Measurements from ENCODE around the gene NT5DC3. TPM values are rescaled to one million over a fixed set of nuclear protein-coding genes. Genes with fewer than 3 reads are reported as not detected.

The NT5DC3 gene
- total and polyA plus RNA-seq, 4 donors = 3.6 to 104 (median 26.2) TPM

DNA sequence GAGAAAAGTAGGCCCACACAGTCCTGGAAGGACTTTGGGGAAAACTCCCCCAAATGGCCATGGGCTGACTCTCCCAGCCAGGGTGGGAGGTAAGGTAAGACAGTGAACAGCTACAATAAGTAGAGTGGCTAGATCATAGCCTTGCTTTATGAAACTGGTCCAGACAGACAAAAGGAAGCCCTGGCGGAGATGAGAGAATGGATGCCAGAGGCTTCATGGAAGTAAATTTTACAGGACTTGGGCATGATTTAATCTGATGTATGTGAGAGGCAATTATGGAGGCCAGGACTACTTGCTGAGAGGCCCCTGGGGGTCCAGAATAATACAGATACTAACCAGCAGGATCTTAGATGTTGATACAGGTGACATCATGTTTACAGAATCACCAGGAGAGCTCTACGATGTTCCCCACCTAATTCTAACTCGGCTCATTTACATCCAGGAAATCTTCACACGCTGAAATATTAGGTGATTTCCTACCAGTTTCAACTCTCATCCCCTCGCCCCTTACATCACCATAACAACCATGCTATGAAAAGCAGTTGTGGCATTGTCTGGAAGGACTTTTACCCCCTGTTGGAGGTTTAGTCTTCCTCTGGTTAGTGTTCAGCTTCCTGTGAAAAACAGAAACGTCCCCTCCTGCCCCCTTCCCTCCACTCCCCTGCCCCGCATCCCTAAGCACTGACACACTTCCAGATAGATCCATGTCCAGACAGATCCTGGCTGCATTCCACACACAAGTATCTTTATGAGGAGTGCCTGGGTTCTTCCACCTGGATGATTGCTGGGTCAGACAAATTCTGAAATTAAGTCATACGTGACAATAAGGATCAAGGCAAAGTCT is 39.5 kb upstream of the NT5DC3 start:
- 62 to 72% methylated on average over 8 of the region's 8 CpGs for WGBS, 2 donors

DNA sequence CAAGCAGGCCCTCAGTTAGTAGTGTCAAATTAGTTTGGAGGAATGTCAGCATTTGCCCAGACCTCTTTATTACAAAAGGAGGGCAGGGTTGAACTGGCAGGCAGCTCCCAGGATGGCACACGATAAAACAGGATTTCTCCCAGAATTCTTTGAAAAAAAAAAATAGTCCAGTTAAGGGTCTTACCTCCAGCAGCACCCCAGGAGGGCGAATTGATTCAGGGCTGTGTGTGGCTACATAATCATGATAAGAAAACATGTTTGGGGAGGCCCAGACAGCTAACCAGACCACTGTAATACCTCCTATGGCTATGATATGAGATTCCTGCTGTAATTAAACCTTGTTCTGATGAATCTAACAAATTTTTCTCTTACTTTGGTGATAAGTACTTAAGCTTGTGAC is 38.8 kb upstream of the NT5DC3 start:
- Histone ChIP-seq H3K36me3 (ENCODE audit: control insufficient read depth in 1 of 2, insufficient read depth in 2 of 2, low read length in 1 of 2) (no peaks in the 10 kb centered on the region), H3K27me3 (ENCODE audit: control insufficient read depth in 1 of 2, insufficient read depth in 2 of 2, low read length in 1 of 2) (no peaks in the 10 kb centered on the region), H3K4me3 (ENCODE audit: low read length in 2 of 2) (no peak overlapping the region), H3K9me3 (ENCODE audit: control insufficient read depth, low read length) (no peaks in the 10 kb centered on the region), H3K4me1 (ENCODE audit: control insufficient read depth in 1 of 2, insufficient read depth in 2 of 2, low read length in 2 of 2) (no peaks in the 10 kb centered on the region), H3K27ac (ENCODE audit: low read depth in 1 of 2, low read length in 2 of 2) (no peak overlapping the region)
- no peak for ATAC-seq (ENCODE audit: low FRiP score)
- no peak for DNase-seq
- intact Hi-C loops (cut with DNase I) = loop anchor here (2.0 to 10.0 kb wide), 6 partner anchors 47 to 305 kb away; partner anchors contain the start of gene HSP90B1 (in 1 of the 2)
- WGBS, 2 donors = 80 to 91% methylated on average over 2 of the region's 2 CpGs

More for the DNA sequence above, 39.5 kb upstream of the NT5DC3 start:
- no peaks in the 10 kb centered on the region for H3K36me3 ChIP-seq (ENCODE audit: control insufficient read depth in 1 of 2, insufficient read depth in 2 of 2, low read length in 1 of 2)
- no peak for ATAC-seq (ENCODE audit: low FRiP score)
- no peaks in the 10 kb centered on the region for H3K9me3 ChIP-seq (ENCODE audit: control insufficient read depth, low read length)
- H3K27me3 ChIP-seq (ENCODE audit: control insufficient read depth in 1 of 2, insufficient read depth in 2 of 2, low read length in 1 of 2) = no peaks in the 10 kb centered on the region
- no peak for DNase-seq
- intact Hi-C loops (cut with DNase I) = loop anchor here (5.0 to 10.0 kb wide), 2 partner anchors 47 to 54 kb away; partner anchors contain the start of gene HSP90B1 (in 1 of the 2)
- H3K27ac ChIP-seq (ENCODE audit: low read depth in 1 of 2, low read length in 2 of 2) = no peak overlapping the region
- no peaks in the 10 kb centered on the region for H3K4me1 ChIP-seq (ENCODE audit: control insufficient read depth in 1 of 2, insufficient read depth in 2 of 2, low read length in 2 of 2)
- no peak overlapping the region for H3K4me3 ChIP-seq (ENCODE audit: low read length in 2 of 2)

GRCh38 chr12:103879048-103879692 is 38.1 kb upstream of the NT5DC3 start:
- Histone ChIP-seq H3K27ac (ENCODE audit: low read depth in 1 of 2, low read length in 2 of 2) (no peak overlapping the region), H3K27me3 (ENCODE audit: control insufficient read depth in 1 of 2, insufficient read depth in 2 of 2, low read length in 1 of 2) (no peaks in the 10 kb centered on the region), H3K36me3 (ENCODE audit: control insufficient read depth in 1 of 2, insufficient read depth in 2 of 2, low read length in 1 of 2) (no peaks in the 10 kb centered on the region), H3K4me1 (ENCODE audit: control insufficient read depth in 1 of 2, insufficient read depth in 2 of 2, low read length in 2 of 2) (no peaks in the 10 kb centered on the region), H3K9me3 (ENCODE audit: control insufficient read depth, low read length) (no peaks in the 10 kb centered on the region), H3K4me3 (ENCODE audit: low read length in 2 of 2) (no peak overlapping the region)
- WGBS, 2 donors = 91 to 93% methylated on average over 9 of the region's 9 CpGs
- ATAC-seq (ENCODE audit: low FRiP score) = no peak
- no peak for DNase-seq
- intact Hi-C loops (cut with DNase I) = loop anchor here (2.0 to 10.0 kb wide), 4 partner anchors 107 to 304 kb away; no protein-coding TSS in a partner anchor

DNA sequence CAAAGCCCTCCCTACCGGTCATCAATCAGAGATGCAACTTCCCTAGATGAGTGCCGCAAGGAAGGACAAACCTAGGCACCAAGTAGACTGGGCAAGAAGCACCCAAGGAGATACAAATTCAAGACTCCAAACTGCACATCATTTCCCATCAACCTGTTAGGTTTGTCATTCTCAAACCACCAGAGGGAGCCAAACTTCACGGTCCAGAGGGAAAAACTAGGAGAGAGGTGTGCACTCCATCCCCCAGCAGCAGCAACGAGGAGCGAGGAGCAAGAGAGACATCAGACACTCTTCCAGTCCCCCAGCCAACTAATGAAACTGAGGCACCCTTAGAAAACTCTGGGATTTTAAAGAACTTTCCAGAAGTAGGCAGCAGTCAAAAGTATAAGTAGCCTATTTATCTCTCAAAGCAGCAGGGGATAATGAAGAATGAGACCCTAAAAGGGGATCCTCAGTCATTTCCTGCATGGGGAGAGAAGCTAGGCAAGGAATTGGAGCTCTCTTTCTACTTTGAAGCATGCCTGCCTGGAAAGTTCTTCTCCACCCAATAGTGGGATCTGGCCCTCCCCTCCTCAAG is 37.0 kb upstream of the NT5DC3 start:
- peak; percentile 43 for ATAC-seq (ENCODE audit: low FRiP score)
- intact Hi-C loops (cut with DNase I) = loop anchor here (2.0 to 10.0 kb wide), 4 partner anchors 106 to 303 kb away; no protein-coding TSS in a partner anchor
- 13 to 14% methylated on average over 5 of the region's 5 CpGs for WGBS, 2 donors

DNA sequence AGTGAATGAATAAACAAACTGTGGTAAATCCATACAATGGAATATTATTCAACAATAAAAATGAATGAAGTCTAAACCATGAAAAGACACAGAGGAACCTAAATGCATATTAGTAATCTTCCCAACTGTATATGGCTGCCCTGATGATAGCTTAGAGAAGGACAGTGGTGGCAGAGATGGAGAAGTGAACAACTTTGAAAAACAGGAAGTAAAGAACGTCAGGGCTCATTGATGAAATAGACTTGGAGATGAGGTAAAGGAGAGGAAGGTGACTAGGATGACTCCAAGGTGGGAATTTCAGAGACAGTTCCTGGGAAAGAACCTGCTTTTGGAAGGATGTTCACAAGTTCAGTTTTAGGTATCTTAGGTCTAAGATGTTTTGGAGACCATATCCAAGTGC is 36.3 kb upstream of the NT5DC3 start:
- Histone ChIP-seq H3K4me1 (ENCODE audit: control insufficient read depth in 1 of 2, insufficient read depth in 2 of 2, low read length in 2 of 2) (no peaks in the 10 kb centered on the region), H3K36me3 (ENCODE audit: control insufficient read depth in 1 of 2, insufficient read depth in 2 of 2, low read length in 1 of 2) (no peaks in the 10 kb centered on the region), H3K4me3 (ENCODE audit: low read length in 2 of 2) (no peak overlapping the region), H3K27ac (ENCODE audit: low read depth in 1 of 2, low read length in 2 of 2) (no peak overlapping the region), H3K9me3 (ENCODE audit: control insufficient read depth, low read length) (no peaks in the 10 kb centered on the region), H3K27me3 (ENCODE audit: control insufficient read depth in 1 of 2, insufficient read depth in 2 of 2, low read length in 1 of 2) (no peaks in the 10 kb centered on the region)
- ATAC-seq (ENCODE audit: low FRiP score) (no peak), DNase-seq (no peak)
- intact Hi-C loops (cut with DNase I) = loop anchor here in 1 of 2 donors (5.0 to 10.0 kb wide), 3 partner anchors 105 to 302 kb away; no protein-coding TSS in a partner anchor
- 75 to 79% methylated on average over 1 of the region's 1 CpG for whole genome bisulfite sequencing, 2 donors

More for the DNA sequence above, 37.0 kb upstream of the NT5DC3 start:
- Histone ChIP-seq H3K27me3 (ENCODE audit: control insufficient read depth in 1 of 2, insufficient read depth in 2 of 2, low read length in 1 of 2) (no peaks in the 10 kb centered on the region), H3K27ac (ENCODE audit: low read depth in 1 of 2, low read length in 2 of 2) (no peak overlapping the region), H3K36me3 (ENCODE audit: control insufficient read depth in 1 of 2, insufficient read depth in 2 of 2, low read length in 1 of 2) (no peaks in the 10 kb centered on the region), H3K4me3 (ENCODE audit: low read length in 2 of 2) (no peak overlapping the region), H3K9me3 (ENCODE audit: control insufficient read depth, low read length) (no peaks in the 10 kb centered on the region), H3K4me1 (ENCODE audit: control insufficient read depth in 1 of 2, insufficient read depth in 2 of 2, low read length in 2 of 2) (no peaks in the 10 kb centered on the region)
- DNase-seq = no peak

GRCh38 chr12:103875666-103876065 is 34.6 kb upstream of the NT5DC3 start:
- Histone ChIP-seq H3K27ac (ENCODE audit: low read depth in 1 of 2, low read length in 2 of 2) (no peak overlapping the region), H3K9me3 (ENCODE audit: control insufficient read depth, low read length) (no peaks in the 10 kb centered on the region), H3K36me3 (ENCODE audit: control insufficient read depth in 1 of 2, insufficient read depth in 2 of 2, low read length in 1 of 2) (no peaks in the 10 kb centered on the region), H3K4me3 (ENCODE audit: low read length in 2 of 2) (no peak overlapping the region), H3K4me1 (ENCODE audit: control insufficient read depth in 1 of 2, insufficient read depth in 2 of 2, low read length in 2 of 2) (no peaks in the 10 kb centered on the region), H3K27me3 (ENCODE audit: control insufficient read depth in 1 of 2, insufficient read depth in 2 of 2, low read length in 1 of 2) (no peaks in the 10 kb centered on the region)
- WGBS, 2 donors = 33 to 42% methylated on average over 1 of the region's 1 CpG
- no peak for ATAC-seq (ENCODE audit: low FRiP score)
- DNase-seq = no peak
- intact Hi-C loops (cut with DNase I) = loop anchor here in 1 of 2 donors (5.0 to 10.0 kb wide), 3 partner anchors 103 to 301 kb away; no protein-coding TSS in a partner anchor

DNA sequence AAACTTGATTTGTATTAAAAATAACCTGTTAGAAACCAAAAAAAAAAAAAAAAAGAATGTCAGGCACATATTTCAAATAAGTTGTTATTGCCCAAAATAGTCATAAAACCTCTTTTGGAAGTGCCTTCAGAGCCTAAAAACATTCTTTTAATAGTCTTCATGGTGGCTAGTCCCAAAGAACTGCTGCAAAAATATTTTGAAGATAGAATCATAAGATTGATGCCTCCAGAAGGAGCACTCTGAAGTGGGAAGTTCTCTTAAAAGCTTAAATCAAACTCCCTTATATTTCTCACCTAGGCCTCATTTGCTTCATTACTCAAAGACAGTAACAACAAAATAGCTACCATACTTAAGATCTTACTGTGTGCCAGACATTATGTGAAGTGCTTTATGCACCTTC is 27.2 kb upstream of the NT5DC3 start:
- H3K27me3 ChIP-seq (ENCODE audit: control insufficient read depth in 1 of 2, insufficient read depth in 2 of 2, low read length in 1 of 2) = no peaks in the 10 kb centered on the region
- no peak overlapping the region for H3K4me3 ChIP-seq (ENCODE audit: low read length in 2 of 2)
- DNase-seq (no peak), ATAC-seq (ENCODE audit: low FRiP score) (peak; percentile 55)
- no peaks in the 10 kb centered on the region for H3K9me3 ChIP-seq (ENCODE audit: control insufficient read depth, low read length)
- peaks cover 0 to 3% of the 10 kb centered on the region in 2 donors for H3K4me1 ChIP-seq (ENCODE audit: control insufficient read depth in 1 of 2, insufficient read depth in 2 of 2, low read length in 2 of 2)
- no peaks in the 10 kb centered on the region for H3K36me3 ChIP-seq (ENCODE audit: control insufficient read depth in 1 of 2, insufficient read depth in 2 of 2, low read length in 1 of 2)
- intact Hi-C loops (cut with DNase I) = loop anchor here (2.0 to 10.0 kb wide), 3 partner anchors 27 to 291 kb away; partner anchors contain the start of gene NT5DC3 (in 1 of the 2)
- peak overlapping the region in 1 of 2 donors; percentile 97 for H3K27ac ChIP-seq (ENCODE audit: low read depth in 1 of 2, low read length in 2 of 2)

GRCh38 chr12:103865151-103865730 is 24.2 kb upstream of the NT5DC3 start:
- no peak overlapping the region for H3K4me3 ChIP-seq (ENCODE audit: low read length in 2 of 2)
- WGBS, 2 donors = 84 to 90% methylated on average over 2 of the region's 2 CpGs
- H3K36me3 ChIP-seq (ENCODE audit: control insufficient read depth in 1 of 2, insufficient read depth in 2 of 2, low read length in 1 of 2) = no peaks in the 10 kb centered on the region
- H3K4me1 ChIP-seq (ENCODE audit: control insufficient read depth in 1 of 2, insufficient read depth in 2 of 2, low read length in 2 of 2) = peaks cover 0 to 5% of the 10 kb centered on the region in 2 donors
- no peaks in the 10 kb centered on the region for H3K27me3 ChIP-seq (ENCODE audit: control insufficient read depth in 1 of 2, insufficient read depth in 2 of 2, low read length in 1 of 2)
- ATAC-seq (ENCODE audit: low FRiP score) = no peak
- DNase-seq = no peak
- intact Hi-C loops (cut with DNase I) = loop anchor here (5.0 to 10.0 kb wide), 2 partner anchors 60 to 288 kb away; no protein-coding TSS in a partner anchor
- no peak overlapping the region for H3K27ac ChIP-seq (ENCODE audit: low read depth in 1 of 2, low read length in 2 of 2)
- H3K9me3 ChIP-seq (ENCODE audit: control insufficient read depth, low read length) = no peaks in the 10 kb centered on the region
